ENCODE results near the gene CD59.

- TF ChIP-seq, protein P1, sequence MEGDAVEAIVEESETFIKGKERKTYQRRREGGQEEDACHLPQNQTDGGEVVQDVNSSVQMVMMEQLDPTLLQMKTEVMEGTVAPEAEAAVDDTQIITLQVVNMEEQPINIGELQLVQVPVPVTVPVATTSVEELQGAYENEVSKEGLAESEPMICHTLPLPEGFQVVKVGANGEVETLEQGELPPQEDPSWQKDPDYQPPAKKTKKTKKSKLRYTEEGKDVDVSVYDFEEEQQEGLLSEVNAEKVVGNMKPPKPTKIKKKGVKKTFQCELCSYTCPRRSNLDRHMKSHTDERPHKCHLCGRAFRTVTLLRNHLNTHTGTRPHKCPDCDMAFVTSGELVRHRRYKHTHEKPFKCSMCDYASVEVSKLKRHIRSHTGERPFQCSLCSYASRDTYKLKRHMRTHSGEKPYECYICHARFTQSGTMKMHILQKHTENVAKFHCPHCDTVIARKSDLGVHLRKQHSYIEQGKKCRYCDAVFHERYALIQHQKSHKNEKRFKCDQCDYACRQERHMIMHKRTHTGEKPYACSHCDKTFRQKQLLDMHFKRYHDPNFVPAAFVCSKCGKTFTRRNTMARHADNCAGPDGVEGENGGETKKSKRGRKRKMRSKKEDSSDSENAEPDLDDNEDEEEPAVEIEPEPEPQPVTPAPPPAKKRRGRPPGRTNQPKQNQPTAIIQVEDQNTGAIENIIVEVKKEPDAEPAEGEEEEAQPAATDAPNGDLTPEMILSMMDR (IDR thresholded peaks at IDR 0.05; ENCODE audit: low read length) = no peak
- no peak for TF ChIP-seq EZH2 (optimal IDR thresholded peaks at IDR 0.05; ENCODE audit: low read depth, low read length)
- TF ChIP-seq EZH2phosphoT487 (IDR thresholded peaks at IDR 0.05; ENCODE audit: low read length) = no peak
Observed at GRCh38 chr11:33660962-33661361, 75.3 kb downstream of the CD59 start.
